Neural progenitor cell (in vitro differentiated cells): ENCODE data around the gene KCTD13. TPM values are rescaled to one million over a fixed set of nuclear protein-coding genes. Genes with fewer than 3 reads are reported as not detected.
A peak's percentile ranks its signal among the peaks of the same experiment; 100 is the strongest.

Experiments
- DNase-seq: peaks from one replicate; pipeline ENCODE4 v3.0.0-alpha.2; 2016; ENCODE audit warnings: low spot score
- H2AFZ ChIP-seq: fragments of 200-600 bp; sonication (generic); replicated peaks from 2 replicates; pipeline ENCODE4 v1.6.1; 2016; ENCODE audit warnings: antibody characterized with exemption
- H3F3A ChIP-seq: fragments of 200-600 bp; sonication (generic); 2 replicates; pipeline ENCODE4 v1.6.1; 2016; ENCODE audit warnings: antibody characterized with exemption, low read depth
- H3K27ac ChIP-seq: fragments of 200-600 bp; sonication (generic); 2 replicates; pipeline ENCODE4 v1.5.1; 2016; ENCODE audit warnings: mild to moderate bottlenecking
- H3K27me3 ChIP-seq: fragments of 200-600 bp; sonication (generic); 2 replicates; pipeline ENCODE4 v1.6.1; 2016; ENCODE audit warnings: mild to moderate bottlenecking, moderate library complexity
- H3K36me3 ChIP-seq: fragments of 200-600 bp; sonication (generic); 2 replicates; pipeline ENCODE4 v1.5.1; 2016
- H3K4me1 ChIP-seq: fragments of 200-600 bp; sonication (generic); 2 replicates; pipeline ENCODE4 v1.6.1; 2016; ENCODE audit warnings: mixed run types
- H3K4me2 ChIP-seq: fragments of 200-600 bp; sonication (generic); 2 replicates; pipeline ENCODE4 v1.6.1; 2016
- H3K4me3 ChIP-seq: fragments of 200-600 bp; sonication (generic); 2 replicates; pipeline ENCODE4 v1.5.1; 2016
- H3K79me2 ChIP-seq: fragments of 200-600 bp; sonication (generic); 2 replicates; pipeline ENCODE4 v1.6.1; 2016; ENCODE audit warnings: low read depth
- H3K9ac ChIP-seq: fragments of 200-600 bp; sonication (generic); 2 replicates; pipeline ENCODE4 v1.6.1; 2016
- H3K9me3 ChIP-seq: fragments of 200-600 bp; sonication (generic); 2 replicates; pipeline ENCODE4 v1.5.1; 2016; ENCODE audit warnings: low read depth
- H4K20me1 ChIP-seq: fragments of 200-600 bp; sonication (generic); 2 replicates; pipeline ENCODE4 v1.6.1; 2016; ENCODE audit warnings: low read depth
- H3K27ac Mint-ChIP-seq: 3 replicates; pipeline ENCODE4 v1.8.0; 2021; ENCODE audit warnings: mixed read lengths
- H3K27me3 Mint-ChIP-seq: 2 replicates; pipeline ENCODE4 v1.8.0; 2022; ENCODE audit warnings: low read depth, mild to moderate bottlenecking, inconsistent platforms, moderate library complexity, mixed read lengths; ENCODE audit not compliant: insufficient read depth
- H3K36me3 Mint-ChIP-seq: 3 replicates; pipeline ENCODE4 v1.8.0; 2021; ENCODE audit warnings: mixed read lengths
- H3K4me1 Mint-ChIP-seq: 3 replicates; pipeline ENCODE4 v1.8.0; 2021; ENCODE audit warnings: mixed read lengths
- H3K4me3 Mint-ChIP-seq: 3 replicates; pipeline ENCODE4 v1.8.0; 2021; ENCODE audit warnings: mild to moderate bottlenecking, moderate library complexity, mixed read lengths
- H3K9me3 Mint-ChIP-seq: 3 replicates; pipeline ENCODE4 v1.8.0; 2020; ENCODE audit warnings: mixed read lengths
- CTCF ChIP-seq: fragments of 200-600 bp; sonication (generic); IDR thresholded peaks from 2 replicates; pipeline ENCODE4 v1.5.1; 2017; ENCODE audit warnings: antibody characterized with exemption, mild to moderate bottlenecking
- EZH2 ChIP-seq: fragments of 200-600 bp; sonication (generic); IDR thresholded peaks from 2 replicates; pipeline ENCODE4 v1.6.1; 2017; ENCODE audit warnings: antibody characterized with exemption, mild to moderate bottlenecking, moderate library complexity
- EZH2phosphoT487 ChIP-seq: fragments of 200-600 bp; sonication (generic); IDR thresholded peaks from 2 replicates; pipeline ENCODE4 v1.6.1; 2017; ENCODE audit warnings: antibody characterized with exemption
- total RNA-seq: library from RNA; depleted of rRNA; stranded (reverse); fragments of >200 nt; gene quantifications from 2 replicates; pipeline ENCODE4 v1.2.3, GENCODE V29; 2015; ENCODE audit warnings: low replicate concordance

The KCTD13 gene
- total RNA-seq, 1 donor from 2014 or later, result 3.9 TPM

- Mint-ChIP-seq H3K4me1 (peaks cover 7% of the 10 kb centered on the region), H3K27me3 (peaks cover 26% of the 10 kb centered on the region), H3K27ac (no peak overlapping the region), H3K9me3 (no peaks in the 10 kb centered on the region), H3K4me3 (peak overlapping the region; percentile 43), H3K36me3 (no peaks in the 10 kb centered on the region)
- Histone ChIP-seq H3K36me3 (no peaks in the 10 kb centered on the region), H3K27ac (no peak overlapping the region), H4K20me1 (no peaks in the 10 kb centered on the region), H3K79me2 (no peaks in the 10 kb centered on the region), H3K9ac (no peak overlapping the region), H2AFZ (peak overlapping the region; percentile 15), H3K27me3 (peaks cover 20% of the 10 kb centered on the region), H3F3A (peaks cover 23% of the 10 kb centered on the region), H3K9me3 (no peaks in the 10 kb centered on the region), H3K4me2 (peak overlapping the region; percentile 65), H3K4me1 (peaks cover 3% of the 10 kb centered on the region), H3K4me3 (peak overlapping the region; percentile 47)
- no peak for TF ChIP-seq EZH2
- no peak for TF ChIP-seq CTCF
- TF ChIP-seq EZH2phosphoT487, result no peak
- DNase-seq, result peak; percentile 43
These were observed 49.8 kb downstream of the KCTD13 start for GRCh38 chr16:29876217-29876593.

- Histone ChIP-seq H3K79me2 (no peaks in the 10 kb centered on the region), H3K4me1 (peaks cover 3% of the 10 kb centered on the region), H3K4me3 (no peak overlapping the region), H2AFZ (no peak overlapping the region), H3K9ac (no peak overlapping the region), H3K36me3 (no peaks in the 10 kb centered on the region), H4K20me1 (no peaks in the 10 kb centered on the region), H3K27me3 (peaks cover 20% of the 10 kb centered on the region), H3K9me3 (no peaks in the 10 kb centered on the region), H3K27ac (no peak overlapping the region), H3F3A (peaks cover 23% of the 10 kb centered on the region), H3K4me2 (no peak overlapping the region)
- DNase-seq, result no peak
- TF ChIP-seq EZH2 (no peak), EZH2phosphoT487 (no peak), CTCF (no peak)
- peaks cover 26% of the 10 kb centered on the region for H3K27me3 Mint-ChIP-seq
- no peak overlapping the region for H3K4me3 Mint-ChIP-seq
- H3K4me1 Mint-ChIP-seq, result peaks cover 7% of the 10 kb centered on the region
- no peak overlapping the region for H3K27ac Mint-ChIP-seq
- no peaks in the 10 kb centered on the region for H3K36me3 Mint-ChIP-seq
- no peaks in the 10 kb centered on the region for H3K9me3 Mint-ChIP-seq
These were observed 50.8 kb downstream of the KCTD13 start for GRCh38 chr16:29875206-29875605.

GRCh38 chr16:29873319-29873718 lies 52.7 kb downstream of the KCTD13 start:
- no peaks in the 10 kb centered on the region for H3K9me3 Mint-ChIP-seq

More at GRCh38 chr16:29873319-29873718, 52.7 kb downstream of the KCTD13 start:
- H3K36me3 Mint-ChIP-seq, result no peaks in the 10 kb centered on the region
- Histone ChIP-seq H4K20me1 (no peaks in the 10 kb centered on the region), H3K27ac (no peak overlapping the region), H3F3A (peaks cover 22% of the 10 kb centered on the region), H3K9ac (no peak overlapping the region), H2AFZ (no peak overlapping the region), H3K36me3 (no peaks in the 10 kb centered on the region), H3K4me3 (no peak overlapping the region), H3K4me2 (no peak overlapping the region), H3K79me2 (no peaks in the 10 kb centered on the region), H3K27me3 (peaks cover 20% of the 10 kb centered on the region), H3K4me1 (peaks cover 3% of the 10 kb centered on the region), H3K9me3 (no peaks in the 10 kb centered on the region)
- H3K4me3 Mint-ChIP-seq, result no peak overlapping the region
- no peak overlapping the region for H3K27ac Mint-ChIP-seq
- no peak for DNase-seq
- no peak for TF ChIP-seq CTCF
- TF ChIP-seq EZH2, result no peak
- TF ChIP-seq EZH2phosphoT487, result no peak
- peaks cover 7% of the 10 kb centered on the region for H3K4me1 Mint-ChIP-seq
- H3K27me3 Mint-ChIP-seq, result peaks cover 26% of the 10 kb centered on the region
